ENCODE data around the gene BCOR.

Gene BCOR

DNA sequence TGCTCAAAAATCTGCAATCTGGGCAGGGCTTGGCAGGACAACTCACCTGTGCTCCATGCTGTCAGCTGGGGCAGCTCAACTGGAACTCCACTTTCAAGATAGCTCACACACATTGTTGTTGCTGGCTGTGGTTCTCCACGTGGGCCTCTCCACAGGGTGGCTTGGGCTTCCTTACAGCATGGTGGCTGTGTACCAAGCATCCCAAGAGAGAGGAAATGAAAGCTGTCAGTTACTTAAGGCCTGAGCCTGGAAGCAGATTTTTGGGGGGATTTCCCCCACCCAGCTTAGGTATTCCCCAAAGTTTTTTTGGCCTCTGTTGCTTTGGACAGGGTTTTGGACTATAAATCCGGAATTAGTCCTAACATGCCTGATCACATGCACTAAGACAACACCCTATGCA lies 81.0 kb downstream of the BCOR start:
- H3K27ac ChIP-seq (replicated peaks), result no peak overlapping the region
- no peak overlapping the region for H3K4me3 ChIP-seq (replicated peaks; ENCODE audit: insufficient read depth, low read length)
- no peaks in the 10 kb centered on the region for H3K27me3 ChIP-seq (ENCODE audit: insufficient read depth, poor library complexity, severe bottlenecking)
- TF ChIP-seq SPI1 (IDR thresholded peaks at IDR 0.05; ENCODE audit: borderline replicate concordance, low read depth) (no peak), POLR2AphosphoS5 (IDR thresholded peaks at IDR 0.05; ENCODE audit: low read depth) (no peak), GABPA (IDR thresholded peaks at IDR 0.05; ENCODE audit: low read depth) (no peak)
- TF ChIP-seq, protein P1, sequence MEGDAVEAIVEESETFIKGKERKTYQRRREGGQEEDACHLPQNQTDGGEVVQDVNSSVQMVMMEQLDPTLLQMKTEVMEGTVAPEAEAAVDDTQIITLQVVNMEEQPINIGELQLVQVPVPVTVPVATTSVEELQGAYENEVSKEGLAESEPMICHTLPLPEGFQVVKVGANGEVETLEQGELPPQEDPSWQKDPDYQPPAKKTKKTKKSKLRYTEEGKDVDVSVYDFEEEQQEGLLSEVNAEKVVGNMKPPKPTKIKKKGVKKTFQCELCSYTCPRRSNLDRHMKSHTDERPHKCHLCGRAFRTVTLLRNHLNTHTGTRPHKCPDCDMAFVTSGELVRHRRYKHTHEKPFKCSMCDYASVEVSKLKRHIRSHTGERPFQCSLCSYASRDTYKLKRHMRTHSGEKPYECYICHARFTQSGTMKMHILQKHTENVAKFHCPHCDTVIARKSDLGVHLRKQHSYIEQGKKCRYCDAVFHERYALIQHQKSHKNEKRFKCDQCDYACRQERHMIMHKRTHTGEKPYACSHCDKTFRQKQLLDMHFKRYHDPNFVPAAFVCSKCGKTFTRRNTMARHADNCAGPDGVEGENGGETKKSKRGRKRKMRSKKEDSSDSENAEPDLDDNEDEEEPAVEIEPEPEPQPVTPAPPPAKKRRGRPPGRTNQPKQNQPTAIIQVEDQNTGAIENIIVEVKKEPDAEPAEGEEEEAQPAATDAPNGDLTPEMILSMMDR (IDR thresholded peaks at IDR 0.05; ENCODE audit: insufficient read depth, low read length), result no peak
- TF ChIP-seq, protein P2, sequence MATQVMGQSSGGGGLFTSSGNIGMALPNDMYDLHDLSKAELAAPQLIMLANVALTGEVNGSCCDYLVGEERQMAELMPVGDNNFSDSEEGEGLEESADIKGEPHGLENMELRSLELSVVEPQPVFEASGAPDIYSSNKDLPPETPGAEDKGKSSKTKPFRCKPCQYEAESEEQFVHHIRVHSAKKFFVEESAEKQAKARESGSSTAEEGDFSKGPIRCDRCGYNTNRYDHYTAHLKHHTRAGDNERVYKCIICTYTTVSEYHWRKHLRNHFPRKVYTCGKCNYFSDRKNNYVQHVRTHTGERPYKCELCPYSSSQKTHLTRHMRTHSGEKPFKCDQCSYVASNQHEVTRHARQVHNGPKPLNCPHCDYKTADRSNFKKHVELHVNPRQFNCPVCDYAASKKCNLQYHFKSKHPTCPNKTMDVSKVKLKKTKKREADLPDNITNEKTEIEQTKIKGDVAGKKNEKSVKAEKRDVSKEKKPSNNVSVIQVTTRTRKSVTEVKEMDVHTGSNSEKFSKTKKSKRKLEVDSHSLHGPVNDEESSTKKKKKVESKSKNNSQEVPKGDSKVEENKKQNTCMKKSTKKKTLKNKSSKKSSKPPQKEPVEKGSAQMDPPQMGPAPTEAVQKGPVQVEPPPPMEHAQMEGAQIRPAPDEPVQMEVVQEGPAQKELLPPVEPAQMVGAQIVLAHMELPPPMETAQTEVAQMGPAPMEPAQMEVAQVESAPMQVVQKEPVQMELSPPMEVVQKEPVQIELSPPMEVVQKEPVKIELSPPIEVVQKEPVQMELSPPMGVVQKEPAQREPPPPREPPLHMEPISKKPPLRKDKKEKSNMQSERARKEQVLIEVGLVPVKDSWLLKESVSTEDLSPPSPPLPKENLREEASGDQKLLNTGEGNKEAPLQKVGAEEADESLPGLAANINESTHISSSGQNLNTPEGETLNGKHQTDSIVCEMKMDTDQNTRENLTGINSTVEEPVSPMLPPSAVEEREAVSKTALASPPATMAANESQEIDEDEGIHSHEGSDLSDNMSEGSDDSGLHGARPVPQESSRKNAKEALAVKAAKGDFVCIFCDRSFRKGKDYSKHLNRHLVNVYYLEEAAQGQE (IDR thresholded peaks at IDR 0.05; ENCODE audit: insufficient replicate concordance, low read depth), result no peak
- DNase-seq (ENCODE audit: low read depth in 1 of 2, low spot score in 1 of 2), result no peak

DNA sequence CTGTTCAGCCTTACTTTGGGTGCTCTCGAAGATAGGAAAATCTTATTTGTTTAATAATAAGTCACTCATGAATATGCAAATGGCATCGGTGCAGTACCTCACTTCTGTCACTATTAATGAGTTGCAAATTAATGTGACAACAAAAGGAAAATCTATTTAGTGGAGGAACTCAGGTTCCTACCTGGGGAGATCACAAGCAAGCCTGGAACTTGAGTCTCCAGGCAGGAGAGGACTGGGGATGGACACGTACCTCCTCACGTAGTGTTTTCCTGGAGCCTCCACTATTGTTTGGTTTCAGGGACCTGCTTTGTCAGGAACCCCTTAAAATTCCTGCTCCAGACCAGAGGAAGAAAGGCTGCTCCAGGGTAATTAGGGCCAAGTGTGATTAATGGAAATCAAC lies 82.1 kb downstream of the BCOR start:
- no peak overlapping the region for H3K4me3 ChIP-seq (replicated peaks; ENCODE audit: insufficient read depth, low read length)
- no peaks in the 10 kb centered on the region for H3K27me3 ChIP-seq (ENCODE audit: insufficient read depth, poor library complexity, severe bottlenecking)
- no peak overlapping the region for H3K27ac ChIP-seq (replicated peaks)
- no peak for TF ChIP-seq SPI1 (IDR thresholded peaks at IDR 0.05; ENCODE audit: borderline replicate concordance, low read depth)
- TF ChIP-seq, protein P2 (IDR thresholded peaks at IDR 0.05; ENCODE audit: insufficient replicate concordance, low read depth), result no peak
- TF ChIP-seq, protein P1 (IDR thresholded peaks at IDR 0.05; ENCODE audit: insufficient read depth, low read length), result no peak
- TF ChIP-seq POLR2AphosphoS5 (IDR thresholded peaks at IDR 0.05; ENCODE audit: low read depth), result no peak
- DNase-seq (ENCODE audit: low read depth in 1 of 2, low spot score in 1 of 2), result no peak

DNA sequence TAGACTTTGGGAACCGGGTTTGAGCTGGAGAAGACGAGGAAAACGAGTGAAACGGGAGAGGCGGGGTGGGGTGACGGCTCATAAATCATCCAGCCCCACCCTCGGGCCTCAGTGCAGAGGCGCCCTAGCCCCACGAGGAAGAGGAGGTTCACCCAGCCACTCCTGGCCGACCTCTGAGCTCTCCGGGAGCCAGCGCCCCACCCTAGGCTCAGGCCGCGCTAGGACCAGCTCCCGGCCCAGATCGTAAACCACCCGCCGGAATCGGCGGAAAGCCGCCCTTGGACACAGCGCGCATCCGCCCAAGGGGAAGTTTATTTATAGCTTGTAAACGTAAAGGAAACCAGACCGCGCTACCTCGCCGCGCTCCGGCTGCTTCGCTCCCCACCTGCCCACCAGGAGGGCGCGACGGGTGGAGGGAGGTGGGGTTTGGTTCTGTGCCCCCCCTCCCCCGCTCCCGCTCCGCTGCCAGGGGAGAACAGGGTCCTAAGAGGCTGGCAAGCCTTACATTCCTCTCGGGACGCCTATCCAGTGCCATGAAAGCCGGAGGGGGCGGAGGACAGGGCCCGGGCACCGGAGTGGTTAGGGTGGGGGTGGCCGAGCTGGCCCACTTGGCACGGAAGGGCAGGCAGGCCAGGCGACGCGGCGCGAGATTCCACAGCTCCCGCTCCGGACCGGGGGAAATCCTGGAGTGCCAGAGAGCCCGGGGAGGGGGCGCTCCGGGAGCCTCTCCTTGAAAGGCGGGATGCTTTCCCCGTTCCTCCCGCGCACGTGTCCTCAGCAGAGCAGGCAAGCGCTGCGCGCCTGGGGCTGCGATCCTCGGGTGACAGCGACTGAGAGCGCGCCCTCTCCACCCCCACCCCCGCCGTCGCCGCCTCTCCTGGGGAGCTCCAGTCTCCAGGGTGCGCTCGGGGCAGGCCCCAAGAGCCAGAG lies 84.2 kb downstream of the BCOR start:
- TF ChIP-seq POLR2AphosphoS5 (IDR thresholded peaks at IDR 0.05; ENCODE audit: low read depth) (peak; percentile 14; the same call in 1 of the 2 replicates), SPI1 (IDR thresholded peaks at IDR 0.05; ENCODE audit: borderline replicate concordance, low read depth) (no peak)
- no peaks in the 10 kb centered on the region for H3K27me3 ChIP-seq (ENCODE audit: insufficient read depth, poor library complexity, severe bottlenecking)
- H3K27ac ChIP-seq (replicated peaks), result peak overlapping the region; percentile 84
- peak overlapping the region; percentile 44 for H3K4me3 ChIP-seq (replicated peaks; ENCODE audit: insufficient read depth, low read length)
- DNase-seq (ENCODE audit: low read depth in 1 of 2, low spot score in 1 of 2), result peak; percentile 40 to 56

GRCh38 chrX:40012868-40013265 lies 84.9 kb downstream of the BCOR start:
- no peaks in the 10 kb centered on the region for H3K27me3 ChIP-seq (ENCODE audit: insufficient read depth, poor library complexity, severe bottlenecking)
- H3K27ac ChIP-seq (replicated peaks), result peak overlapping the region; percentile 84
- no peak for DNase-seq (ENCODE audit: low read depth in 1 of 2, low spot score in 1 of 2)
- TF ChIP-seq, protein P1 (IDR thresholded peaks at IDR 0.05; ENCODE audit: insufficient read depth, low read length), result no peak
- TF ChIP-seq GABPA (IDR thresholded peaks at IDR 0.05; ENCODE audit: low read depth) (no peak), SPI1 (IDR thresholded peaks at IDR 0.05; ENCODE audit: borderline replicate concordance, low read depth) (no peak), POLR2AphosphoS5 (IDR thresholded peaks at IDR 0.05; ENCODE audit: low read depth) (no peak)
- TF ChIP-seq, protein P2 (IDR thresholded peaks at IDR 0.05; ENCODE audit: insufficient replicate concordance, low read depth), result no peak
- peak overlapping the region; percentile 44; the same call in 1 of the 2 replicates for H3K4me3 ChIP-seq (replicated peaks; ENCODE audit: insufficient read depth, low read length)
